Eye (tissue), 1 donor: ENCODE measurements around the gene KCTD16.
A peak's percentile ranks its signal among the peaks of the same experiment; 100 is the strongest.

ENCODE experiments used
- DNase-seq: peaks from one replicate; pipeline ENCODE4 v3.0.0-alpha.2; 2015

KCTD16 gene

DNA sequence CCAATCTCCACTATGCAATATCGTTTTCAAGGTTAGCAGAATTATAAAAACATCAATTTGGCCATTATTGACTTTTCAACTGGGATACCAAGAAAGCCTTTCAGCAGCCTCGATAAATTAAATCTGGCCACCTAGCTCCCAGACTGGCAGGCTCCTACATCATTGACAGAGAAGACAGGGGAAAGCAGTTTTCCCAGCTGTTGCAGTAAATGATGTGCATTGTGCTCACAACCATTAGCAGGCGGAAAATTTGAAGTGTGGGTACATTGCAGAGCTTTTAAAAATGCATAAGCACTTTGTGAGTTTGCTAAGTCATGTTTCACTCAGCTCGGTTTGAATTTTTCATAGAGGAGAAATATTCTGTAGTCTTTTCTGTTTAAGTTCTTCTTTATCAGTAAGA, 297.9 kb downstream of the KCTD16 start:
- DNase-seq = peak; percentile 72

DNA sequence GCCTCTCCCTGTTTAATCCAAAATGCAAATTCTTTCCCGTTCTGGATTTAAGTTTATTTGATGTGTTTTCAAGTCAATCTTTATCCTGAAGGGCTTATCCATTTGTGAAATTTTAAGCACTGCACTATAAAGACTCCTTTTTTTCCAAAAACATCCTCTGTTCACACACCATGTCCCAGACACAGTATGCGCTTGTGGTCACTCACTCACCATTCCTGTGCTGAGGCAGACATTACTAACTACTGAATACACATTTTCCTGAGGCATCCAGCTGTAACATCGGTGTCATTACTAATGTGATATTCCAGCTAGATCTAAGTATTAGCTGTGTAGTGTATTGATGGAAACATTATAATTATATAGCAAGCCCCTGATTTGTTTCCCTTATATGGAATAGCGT, 298.4 kb downstream of the KCTD16 start:
- peak; percentile 35 for DNase-seq

DNA sequence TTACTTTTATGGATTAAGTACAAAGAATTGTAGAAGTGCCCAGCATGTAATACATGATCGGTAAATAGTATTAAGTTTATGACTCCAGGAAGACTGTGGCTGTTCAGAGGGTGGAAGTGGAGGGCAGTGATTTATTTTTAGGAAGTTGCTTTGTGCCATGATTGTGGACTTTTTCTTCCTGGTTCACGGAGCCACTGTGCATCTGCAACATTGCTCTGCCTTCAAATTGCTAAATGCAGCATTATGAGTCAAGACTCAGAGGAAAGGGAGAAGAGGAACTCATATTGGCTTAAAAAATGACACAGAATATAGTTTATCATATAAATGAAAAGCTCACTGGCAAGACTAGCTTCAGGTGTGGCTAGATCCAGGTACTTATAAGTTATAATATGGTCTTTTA, 301.5 kb downstream of the KCTD16 start:
- DNase-seq = no peak

DNA sequence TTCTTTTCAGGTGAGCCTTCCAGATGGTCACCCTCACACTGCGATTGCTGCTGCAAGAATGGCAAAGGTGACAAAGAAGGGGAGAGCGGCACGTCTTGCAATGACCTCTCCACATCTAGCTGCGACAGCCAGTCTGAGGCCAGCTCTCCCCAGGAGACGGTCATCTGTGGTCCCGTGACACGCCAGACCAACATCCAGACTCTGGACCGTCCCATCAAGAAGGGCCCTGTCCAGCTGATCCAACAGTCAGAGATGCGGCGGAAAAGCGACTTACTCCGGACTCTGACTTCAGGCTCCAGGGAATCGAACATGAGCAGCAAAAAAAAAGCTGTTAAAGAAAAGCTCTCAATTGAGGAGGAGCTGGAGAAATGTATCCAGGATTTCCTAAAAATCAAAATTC, 303.0 kb downstream of the KCTD16 start:
- DNase-seq = no peak

DNA sequence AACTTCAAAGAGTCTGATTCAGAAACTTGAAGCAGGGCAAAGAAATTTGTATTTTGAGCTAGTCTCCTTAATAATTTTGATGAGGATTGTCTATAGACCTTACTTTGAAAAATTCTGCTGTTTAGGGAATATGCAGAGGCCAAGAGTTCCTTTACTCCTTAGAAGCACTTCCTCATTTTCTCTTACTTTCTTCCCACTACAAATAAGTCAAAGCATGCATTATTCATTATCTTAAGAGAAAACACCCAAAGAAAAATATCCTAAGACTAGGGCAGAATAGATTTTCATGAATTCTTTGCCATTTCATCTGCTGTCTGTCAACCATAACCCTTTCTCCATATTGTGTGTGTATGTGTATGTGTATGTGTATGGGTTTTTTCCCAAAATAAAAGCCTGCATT, 307.9 kb downstream of the KCTD16 start:
- DNase-seq = no peak

DNA sequence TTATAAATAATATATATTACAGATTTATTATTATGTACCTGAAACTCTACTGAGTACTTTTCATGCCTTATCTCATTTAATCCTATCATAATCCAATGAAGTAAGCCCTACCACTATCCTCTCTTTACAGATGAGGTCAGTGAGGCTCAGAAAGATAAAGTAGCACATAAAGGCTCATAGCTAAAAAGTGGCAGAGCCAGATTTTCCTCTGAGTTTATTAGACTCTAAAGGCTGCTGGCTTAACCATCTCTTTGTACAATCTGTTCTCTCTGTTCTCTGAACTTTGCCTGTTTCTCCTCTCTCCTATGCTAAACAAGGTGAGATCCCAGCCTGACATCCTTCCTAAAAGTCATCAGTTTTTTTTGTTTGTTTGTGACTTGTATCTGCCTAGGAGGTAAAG, 311.2 kb downstream of the KCTD16 start:
- DNase-seq = no peak

DNA sequence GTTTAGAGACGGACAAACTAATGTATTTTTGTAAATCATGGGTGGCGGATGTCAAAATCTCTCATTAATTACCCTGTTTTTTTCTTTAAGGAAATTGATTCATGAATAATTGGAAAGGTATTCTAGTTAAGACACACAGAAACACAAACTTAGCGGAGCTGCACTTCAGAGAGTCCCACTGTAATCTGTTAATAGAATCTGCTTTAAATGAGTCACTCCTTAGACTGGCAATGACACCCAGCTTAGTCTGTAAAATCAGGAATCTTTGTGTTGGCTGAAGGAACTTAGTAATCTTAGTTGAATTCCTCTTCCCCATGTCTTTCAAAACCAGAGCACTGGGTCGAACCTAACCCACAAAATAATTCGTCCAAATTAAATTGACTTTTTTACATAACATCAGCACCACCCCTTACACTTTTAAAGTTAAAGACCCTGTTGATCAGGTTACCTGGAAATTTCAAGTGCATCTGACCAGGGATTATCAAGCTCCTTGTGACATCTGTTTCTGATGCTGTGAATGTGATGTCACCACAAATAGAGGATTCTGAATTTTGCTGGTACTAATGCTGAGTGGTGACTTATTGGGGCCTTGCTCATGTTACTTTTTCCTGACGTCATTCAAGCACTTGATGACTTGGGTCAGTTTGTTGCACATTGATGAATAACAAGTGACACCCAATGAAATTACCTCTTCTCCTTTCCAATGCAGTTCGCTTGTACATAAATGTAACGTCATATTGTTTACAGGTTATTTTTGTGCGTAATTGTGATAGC, 313.6 kb downstream of the KCTD16 start:
- DNase-seq = no peak

DNA sequence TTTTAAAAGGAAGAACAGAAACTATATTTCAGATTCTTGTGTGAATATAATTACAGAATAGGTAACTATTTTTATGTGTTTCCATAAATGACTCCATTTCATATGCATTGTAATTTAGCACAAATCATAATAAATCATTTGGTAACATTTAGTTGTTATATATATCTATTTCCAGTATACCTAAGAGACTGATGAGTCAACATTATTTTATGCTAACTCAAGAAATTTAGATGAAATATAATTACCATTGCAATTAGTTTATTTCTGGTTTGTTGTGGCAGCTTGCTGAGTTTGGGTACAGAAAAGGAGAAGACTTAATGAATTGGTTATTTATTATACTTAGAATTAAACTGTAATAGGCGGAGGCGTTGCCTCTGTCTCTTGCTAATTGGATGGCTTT, 314.9 kb downstream of the KCTD16 start:
- no peak for DNase-seq

DNA sequence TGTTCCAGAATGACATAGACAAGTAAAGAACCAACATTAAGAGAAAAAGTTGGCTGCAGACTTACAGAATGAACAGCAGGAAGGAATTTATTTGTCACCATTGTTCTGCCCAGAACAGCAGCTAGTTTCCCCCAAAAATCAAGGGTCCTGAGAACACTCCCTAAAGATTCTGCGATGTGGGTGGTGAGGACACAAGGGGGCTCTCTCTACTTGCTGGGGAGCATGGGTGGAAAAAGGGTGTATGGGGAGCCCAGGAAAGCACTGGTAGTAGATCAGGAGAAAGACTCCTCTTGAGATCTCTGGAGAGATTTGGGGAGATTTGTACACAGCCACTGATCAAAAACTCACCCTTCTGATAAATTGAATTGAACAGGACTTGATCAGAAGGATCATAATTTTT, 316.5 kb downstream of the KCTD16 start:
- peak; percentile 27 for DNase-seq

DNA sequence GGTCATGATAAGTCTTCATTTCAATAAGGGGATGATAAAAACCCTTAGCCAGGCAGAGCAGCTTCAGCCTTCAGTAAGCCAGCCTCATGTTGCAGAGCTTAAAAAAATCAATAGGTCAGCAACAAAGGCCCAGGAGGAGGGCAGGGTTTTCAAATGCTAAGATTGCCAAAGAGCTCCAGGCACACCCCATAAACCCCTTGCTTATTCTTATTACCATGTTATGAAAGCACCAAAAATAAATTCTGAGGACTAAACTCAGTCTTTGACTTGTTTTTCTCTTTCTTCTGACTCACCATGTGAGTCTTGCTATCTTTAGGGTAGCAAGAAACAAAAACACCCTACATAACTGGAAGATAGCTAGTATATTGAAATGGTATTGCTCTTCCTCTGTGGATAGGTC, 317.1 kb downstream of the KCTD16 start:
- DNase-seq = peak; percentile 42

DNA sequence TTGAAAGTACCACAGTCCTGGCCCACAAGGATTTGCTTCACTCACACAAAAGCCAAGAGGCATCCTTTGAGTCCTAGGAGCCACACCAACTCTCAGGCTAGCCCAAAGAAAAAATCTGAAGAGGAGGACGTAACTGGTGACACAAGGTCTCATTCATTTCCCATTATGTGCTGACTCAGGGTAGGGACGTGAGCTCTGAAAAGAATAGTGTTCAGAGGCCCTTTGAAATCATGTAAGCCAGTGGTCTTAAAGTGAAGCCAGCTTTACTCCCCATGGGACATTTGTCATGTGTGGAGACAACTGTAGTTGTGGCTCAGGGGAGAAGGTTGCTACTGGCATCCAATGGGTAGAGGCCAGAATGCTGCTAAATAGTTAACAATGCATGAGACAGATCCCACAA, 332.4 kb downstream of the KCTD16 start:
- no peak for DNase-seq

DNA sequence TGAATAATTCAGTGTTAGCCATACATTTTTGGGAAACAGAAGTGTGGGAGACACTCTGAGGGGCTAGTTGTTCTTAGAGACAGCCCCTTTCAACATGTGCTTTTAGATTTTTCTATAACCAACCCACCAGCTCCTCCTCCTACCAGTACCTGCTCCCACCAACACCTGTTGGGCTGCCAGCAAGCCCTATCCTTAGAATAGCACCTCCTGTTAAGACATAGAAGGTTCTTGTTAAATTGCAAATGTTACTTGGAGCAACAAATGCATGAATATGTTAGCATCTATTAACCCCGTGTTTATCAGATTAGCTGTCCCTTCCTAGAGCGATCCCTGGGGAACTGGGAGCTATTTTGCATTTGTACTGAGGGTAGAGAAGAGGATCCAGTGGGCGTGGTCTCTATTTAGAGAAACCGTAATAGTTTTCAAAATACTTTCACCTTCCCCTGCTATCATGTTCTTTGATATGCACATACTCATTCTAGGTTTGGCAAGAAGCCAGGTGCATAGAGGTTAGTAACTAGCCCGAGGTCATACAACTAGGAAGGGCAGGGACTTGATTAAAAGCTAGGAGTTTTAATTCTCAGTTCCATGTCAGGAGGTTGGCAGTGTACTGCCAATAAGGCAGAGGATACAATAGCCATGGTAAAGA, 334.4 kb downstream of the KCTD16 start:
- no peak for DNase-seq

DNA sequence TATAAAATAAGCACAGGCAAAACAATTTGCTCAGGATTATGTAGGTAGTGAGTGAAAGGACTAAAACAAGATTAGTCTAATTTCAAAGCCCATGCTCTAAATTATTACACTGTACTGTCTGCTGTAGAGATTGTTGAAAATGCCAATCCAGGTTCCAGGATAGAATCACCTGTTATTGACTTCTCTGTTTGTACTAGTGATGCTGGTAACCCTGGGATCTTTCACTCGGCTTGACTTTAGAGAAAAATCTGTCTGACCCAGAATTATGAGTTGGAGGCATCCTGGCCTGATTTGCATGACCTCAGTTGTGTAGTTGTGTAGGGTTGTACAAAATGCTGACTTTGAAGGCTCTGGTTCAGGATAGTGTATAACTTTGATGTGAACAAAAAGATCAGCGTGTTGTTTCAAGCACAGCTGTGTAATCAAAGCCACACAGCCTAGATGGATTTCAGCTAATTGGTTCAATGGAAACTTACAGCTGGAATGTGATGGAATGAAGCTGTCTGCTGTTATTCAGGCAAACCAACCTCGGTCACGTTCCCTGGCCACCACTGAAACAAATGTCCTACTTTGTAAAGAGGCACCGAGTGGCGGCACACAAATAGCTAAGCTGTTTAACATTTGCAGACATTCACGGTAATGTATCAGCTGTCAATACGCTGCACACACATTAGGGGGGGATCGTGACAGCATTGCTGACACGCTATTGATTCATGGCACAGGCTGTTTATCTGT, 340.3 kb downstream of the KCTD16 start:
- DNase-seq = peak; percentile 60

DNA sequence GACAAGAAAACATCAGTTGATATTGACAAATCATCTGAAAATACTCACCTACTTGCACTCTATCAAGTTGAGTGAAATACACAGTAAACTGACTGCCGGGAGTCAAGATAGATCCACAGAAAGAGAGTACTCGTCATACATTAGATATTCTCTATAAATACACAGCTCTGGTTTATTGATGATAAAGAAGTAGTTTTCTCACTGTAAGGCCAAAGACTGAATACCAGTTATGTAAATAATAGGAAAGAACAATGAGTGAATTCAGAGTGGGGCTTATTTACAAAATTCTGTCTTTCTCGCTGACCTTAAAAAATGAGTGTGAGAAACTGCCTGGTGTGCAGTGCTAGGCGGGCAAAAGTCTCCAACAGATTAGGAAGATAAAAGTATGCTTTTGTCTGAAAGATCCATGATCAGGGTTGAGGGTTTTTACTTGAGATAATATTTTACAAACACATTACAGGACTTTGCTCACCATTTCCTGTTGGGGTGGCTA, 341.0 kb downstream of the KCTD16 start:
- no peak for DNase-seq

DNA sequence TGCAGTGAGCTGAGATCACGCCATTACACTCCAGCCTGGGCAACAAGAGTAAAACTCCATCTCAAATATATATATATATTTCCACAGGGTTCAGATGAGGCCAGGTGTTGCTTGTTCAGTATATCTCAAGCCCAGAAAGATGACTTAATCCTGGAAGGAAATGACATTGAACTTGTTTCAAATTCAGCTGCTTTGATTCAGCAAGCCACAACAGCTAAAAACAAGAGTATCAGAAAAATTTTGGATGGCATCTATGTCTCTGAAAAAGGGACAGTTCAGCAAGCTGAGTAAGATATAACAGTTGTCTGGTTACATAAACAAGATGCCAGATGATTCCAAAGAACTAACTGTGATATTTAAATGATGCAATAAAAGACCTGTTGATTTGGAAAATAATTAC, 352.0 kb downstream of the KCTD16 start:
- no peak for DNase-seq

DNA sequence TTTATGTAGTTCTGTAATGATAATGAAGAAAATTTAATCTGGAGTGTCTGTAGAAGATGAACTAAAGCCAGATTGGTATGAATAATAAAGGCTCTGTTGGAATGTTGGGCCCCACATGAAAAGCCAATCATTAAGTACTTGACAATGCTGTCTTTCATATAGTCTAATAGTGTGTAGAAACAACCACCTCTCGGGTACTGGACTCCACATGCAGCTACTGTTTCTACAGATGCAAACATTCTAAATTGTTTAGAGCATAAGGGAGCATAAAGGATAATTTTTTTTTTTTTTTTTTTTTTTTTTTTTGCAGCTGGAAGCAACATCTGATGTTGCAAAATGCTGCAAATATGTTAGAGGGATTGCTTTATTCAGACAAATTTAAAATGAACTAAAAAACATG, 354.3 kb downstream of the KCTD16 start:
- DNase-seq = no peak

DNA sequence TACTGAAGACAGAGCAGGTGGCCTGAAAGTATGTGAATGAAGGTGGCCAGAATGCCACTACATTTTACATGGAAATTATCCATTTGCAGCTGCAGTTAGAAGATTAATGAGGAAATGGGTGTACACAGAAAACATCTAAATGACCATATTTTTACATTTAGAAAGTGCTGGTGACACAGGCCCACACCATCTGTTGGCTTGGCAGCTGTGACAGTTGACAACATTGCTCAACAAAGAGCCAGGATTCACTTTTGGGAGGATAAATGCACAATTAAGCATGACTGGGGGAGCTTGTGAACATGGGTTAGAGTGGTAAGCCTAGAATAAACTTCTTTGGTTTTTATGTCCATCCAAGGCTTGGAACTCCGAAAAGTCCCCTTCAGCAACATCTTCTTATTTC, 360.5 kb downstream of the KCTD16 start:
- no peak for DNase-seq
